Hematopoietic multipotent progenitor cell treated with erythropoietin and hydrocortisone succinate and interleukin-3 and kit ligand, for 15 days (in vitro differentiated cells): ENCODE measurements around the gene ZSWIM7.
"Not testable (repeated sequence)": the region's sequence is repeated elsewhere in the genome, so short reads cannot be mapped to it uniquely, and the experiment has no call there.

ENCODE experiments used
- DNase-seq: peaks from one replicate; pipeline ENCODE4 v3.0.0-alpha.2; 2015; ENCODE audit warnings: low spot score

Gene ZSWIM7

DNA sequence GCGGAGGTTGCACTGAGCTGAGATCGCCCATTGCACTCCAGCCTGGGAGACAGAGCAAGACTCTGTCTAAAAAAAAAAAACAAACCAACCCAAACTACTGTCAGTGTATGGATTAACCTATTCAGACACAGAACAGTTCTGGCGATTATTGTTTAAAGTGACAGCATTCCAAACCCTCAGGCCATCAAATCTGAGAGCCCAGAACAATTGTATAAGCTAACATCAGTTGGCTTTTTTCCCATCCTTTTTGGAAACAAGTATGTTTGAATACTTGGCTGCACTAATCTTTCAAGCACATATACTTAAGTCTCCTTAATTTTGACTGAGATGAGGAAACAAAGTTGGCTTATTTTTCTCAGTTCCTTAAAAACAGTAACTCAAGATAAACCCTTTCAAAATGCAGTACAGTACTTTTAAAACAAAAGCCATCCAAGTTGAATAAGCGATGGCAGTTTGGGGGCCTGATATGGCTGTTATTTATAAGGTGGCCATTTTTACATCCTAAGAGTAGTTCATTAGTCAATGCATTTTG is 1.4 kb downstream of the ZSWIM7 start:
- no peak for DNase-seq

DNA sequence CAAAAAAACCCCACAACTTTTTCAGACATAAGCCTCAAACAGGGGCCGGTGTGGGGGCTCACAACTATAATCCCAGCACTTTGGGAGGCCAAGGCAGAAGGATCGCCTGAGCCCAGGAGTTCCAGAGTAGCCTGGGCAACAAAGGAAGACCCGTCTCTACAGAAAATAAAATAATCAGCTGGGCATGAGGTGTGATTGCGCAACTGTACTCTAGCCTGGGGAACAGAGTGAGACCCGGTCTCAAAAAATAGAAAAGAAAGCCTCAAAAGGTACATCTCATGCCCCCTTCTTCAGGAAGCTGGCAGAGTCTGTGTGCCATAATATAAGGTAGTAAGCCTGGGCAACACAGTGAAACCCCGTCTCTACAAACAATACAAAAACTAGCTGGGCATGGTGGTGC is 3.2 kb downstream of the ZSWIM7 start:
- DNase-seq: no peak

- DNase-seq: no peak
Observed at GRCh38 chr17:15981646-15982580, 17.6 kb downstream of the ZSWIM7 start.

DNA sequence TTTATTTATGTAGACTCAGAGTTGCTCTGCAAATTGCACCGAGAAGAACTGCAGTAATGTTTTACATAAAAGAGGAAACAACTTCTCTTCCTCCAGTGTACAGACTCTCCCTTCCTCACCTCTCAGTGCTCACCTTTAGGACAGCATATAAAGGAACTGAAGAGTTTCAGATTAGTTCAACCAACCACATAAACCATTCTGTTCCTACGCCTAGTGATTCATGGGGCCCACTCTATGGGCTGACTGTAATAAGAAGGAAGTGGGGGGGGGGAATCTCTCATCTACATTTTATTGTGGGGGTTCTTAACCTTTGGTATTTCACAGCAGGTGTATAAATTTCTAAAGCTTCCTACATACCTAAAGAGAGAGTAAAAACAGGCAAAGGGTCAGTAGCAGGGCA is 18.3 kb downstream of the ZSWIM7 start:
- DNase-seq: no peak

GRCh38 chr17:15979013-15979412 is 20.5 kb downstream of the ZSWIM7 start:
- DNase-seq: not testable (repeated sequence)

DNA sequence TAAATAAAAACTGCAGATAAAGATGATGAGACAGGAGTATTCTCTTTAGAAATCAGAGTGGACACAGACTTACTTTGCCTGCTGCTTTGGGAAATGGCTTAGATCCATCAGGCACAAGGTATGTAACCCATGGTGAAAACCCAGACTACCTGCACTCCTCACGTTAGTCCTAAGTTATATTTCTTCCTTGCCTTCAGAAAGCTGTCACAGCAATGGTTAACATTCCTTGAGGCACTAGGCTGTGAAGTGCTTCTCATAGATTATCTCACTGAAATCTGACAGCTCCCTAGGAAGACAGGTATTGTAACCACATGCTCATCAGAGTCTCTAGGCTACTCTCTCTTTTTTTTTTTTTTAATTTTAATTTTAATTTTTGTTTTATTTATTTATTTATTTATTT is 20.9 kb downstream of the ZSWIM7 start:
- no peak for DNase-seq

GRCh38 chr17:15977894-15978293 is 21.6 kb downstream of the ZSWIM7 start:
- no peak for DNase-seq

- no peak for DNase-seq
Observed at GRCh38 chr17:15973834-15974233, 25.7 kb downstream of the ZSWIM7 start.

DNA sequence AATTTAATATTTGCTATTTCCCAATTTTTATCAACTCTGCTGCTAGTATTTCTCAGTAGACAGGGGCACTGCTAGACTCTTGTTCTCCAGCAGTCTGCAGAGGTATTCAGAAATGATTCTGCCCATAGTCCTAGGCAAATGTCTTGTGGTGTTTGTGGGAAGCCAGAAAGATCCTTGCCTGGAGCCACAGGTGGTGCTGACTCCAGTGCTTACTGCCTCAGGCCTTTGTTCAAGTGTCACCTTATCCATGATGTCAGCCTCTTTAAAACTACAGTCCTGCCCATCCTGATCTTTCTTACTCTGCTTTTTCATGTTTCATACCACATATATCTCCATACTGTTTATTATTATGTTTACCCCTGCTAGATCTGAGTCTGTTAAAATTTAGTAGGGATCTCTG is 26.5 kb downstream of the ZSWIM7 start:
- no peak for DNase-seq

- no peak for DNase-seq
Observed at GRCh38 chr17:15972497-15972951, 27.0 kb downstream of the ZSWIM7 start.

DNA sequence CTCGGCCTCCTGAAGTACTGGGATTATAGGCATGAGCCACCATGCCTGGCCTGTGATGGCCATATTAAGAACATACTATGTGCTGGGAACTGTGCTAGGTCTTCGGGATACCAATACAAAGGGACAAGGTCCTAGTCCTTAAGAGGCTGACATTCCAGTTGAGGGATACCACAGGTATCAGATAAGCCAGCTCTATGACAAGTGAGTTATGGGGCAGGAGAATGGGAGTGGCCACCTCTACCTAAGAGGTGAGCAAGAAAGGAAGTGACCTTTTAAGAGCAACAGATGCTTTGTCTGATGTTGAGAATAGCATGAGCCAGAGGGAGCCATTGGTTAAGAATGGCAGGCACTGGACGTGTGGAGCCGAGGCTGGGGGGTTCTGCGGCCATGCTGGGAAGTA is 27.6 kb downstream of the ZSWIM7 start:
- no peak for DNase-seq

GRCh38 chr17:15971098-15971678 is 28.3 kb downstream of the ZSWIM7 start:
- DNase-seq: no peak

DNA sequence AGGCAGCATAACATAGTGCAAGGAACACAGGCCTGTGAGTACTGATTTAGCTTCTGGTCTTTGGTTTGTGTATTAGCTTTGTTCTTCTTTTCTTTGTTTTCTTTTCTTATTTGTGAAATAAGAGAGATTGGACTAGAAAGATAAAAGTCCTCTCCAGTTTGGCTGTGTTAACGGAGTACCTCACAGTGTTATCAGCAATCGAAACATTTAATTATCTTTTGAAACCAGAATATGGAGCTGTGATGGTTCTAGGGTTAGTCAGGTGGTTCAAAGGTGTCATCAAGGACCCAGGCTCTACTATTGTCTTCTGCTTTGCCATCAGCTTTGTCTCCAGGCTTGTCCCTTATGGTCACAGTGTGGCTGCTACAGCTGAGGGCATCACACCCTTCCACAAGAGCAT is 29.0 kb downstream of the ZSWIM7 start:
- no peak for DNase-seq

DNA sequence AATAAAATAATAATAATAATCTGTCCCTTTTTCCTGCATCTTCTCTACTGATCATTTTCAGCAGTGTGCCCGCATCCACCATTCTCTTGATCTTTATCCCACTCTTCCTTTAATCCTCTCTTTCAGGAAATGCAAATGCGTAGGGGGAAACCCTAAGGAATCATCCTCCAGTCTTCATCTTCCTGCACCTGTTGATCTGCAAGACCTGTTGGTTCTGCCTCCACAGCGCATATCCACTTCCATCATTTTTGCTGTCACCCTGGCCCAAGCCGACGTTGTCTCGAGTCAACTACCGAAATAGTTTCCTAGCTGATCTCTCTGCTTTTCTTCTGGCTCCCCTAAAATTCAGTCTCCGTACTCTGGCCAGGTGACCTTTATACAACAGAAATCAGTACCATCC is 30.0 kb downstream of the ZSWIM7 start:
- DNase-seq: no peak

DNA sequence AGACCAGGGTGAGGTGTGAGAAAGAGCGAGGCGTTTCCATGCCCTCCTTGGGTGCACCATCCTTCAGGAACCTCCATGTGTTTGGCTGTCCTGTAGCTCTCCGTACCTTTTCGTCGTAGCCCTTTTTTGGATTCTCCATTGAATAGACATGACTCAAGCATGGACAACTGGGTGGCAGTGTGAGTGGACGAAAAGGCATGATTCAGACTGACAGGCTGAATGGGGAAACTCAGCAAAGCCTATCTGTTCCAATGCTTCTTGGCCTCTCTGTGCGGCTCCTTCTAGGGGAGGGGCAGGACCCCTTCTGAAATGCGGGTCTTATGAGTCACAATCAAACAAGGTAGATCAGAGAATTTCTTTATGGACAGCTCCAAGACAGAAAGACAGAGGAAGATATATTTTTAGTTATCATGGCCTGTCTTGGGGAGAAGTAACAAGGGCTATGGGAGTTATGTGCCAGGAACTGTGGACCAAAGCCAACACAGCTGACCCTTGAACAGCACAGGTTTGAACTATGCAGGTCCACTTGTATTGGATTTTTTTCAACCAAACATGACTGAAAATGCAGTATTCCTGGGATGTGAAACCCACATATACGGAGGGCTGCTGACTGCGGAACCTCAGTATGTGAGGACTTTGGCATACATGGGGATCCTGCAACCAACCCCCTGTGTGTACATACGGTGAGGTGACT is 31.7 kb downstream of the ZSWIM7 start:
- no peak for DNase-seq

GRCh38 chr17:15966879-15967248 is 32.6 kb downstream of the ZSWIM7 start:
- DNase-seq: no peak

GRCh38 chr17:15966183-15966878 is 33.2 kb downstream of the ZSWIM7 start:
- DNase-seq: no peak

DNA sequence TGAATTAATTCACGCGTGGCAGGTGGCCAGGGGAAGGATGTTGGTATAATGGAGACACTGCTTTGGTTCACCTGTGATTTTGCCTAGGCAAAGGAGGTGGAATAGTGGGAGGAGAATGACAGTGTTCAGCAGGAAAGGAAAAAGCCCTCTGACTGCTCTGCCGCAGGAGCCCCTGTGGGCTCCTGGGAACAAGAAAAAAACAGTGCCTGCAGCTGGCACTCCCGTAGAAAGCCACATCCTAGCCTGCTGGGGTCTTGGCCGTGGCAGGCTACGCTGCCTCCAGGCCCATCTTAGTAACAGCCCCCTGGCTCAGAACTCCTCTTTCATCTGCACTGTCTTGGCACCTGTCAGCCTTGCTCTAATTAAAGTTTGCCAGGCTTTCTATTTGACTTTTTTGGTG is 34.0 kb downstream of the ZSWIM7 start:
- no peak for DNase-seq

GRCh38 chr17:15963670-15964110 is 35.8 kb downstream of the ZSWIM7 start:
- no peak for DNase-seq

GRCh38 chr17:15958484-15958854 is 41.0 kb downstream of the ZSWIM7 start:
- DNase-seq: no peak

DNA sequence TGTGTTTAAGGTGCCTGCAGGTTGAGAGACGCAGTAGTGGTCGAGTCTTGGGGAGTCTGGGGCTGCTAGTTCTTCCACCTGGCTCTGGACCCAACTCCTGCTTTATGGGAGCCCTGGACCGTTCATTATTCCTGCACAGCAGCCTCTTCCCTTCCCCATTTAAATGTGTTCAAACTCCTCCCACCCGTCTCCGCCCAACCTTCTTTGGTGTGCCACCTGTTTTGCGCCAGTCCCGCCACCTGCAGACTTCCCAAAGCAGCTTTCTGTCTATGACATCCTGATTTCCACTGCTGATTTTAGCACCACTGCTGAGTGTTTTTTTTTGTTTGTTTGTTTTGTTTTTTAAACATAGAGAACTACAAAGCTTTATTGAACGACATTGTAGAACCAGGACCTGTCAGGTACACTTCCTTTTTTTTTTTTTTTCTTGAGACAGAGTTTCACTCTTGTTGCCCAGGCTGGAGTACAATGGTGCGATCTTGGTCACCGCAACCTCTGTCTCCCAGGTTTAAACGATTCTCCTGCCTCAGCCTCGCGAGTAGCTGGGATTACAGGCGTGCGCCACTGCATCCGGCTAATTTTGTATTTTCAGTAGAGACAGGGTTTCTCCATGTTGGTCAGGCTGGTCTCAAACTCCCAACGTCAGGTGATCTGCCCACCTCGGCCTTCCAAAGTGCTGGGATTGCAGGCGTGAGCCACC is 41.7 kb downstream of the ZSWIM7 start:
- no peak for DNase-seq
